Vagina (tissue), 2 donors: ENCODE results near the gene MSI2.

ENCODE experiments used
- POLR2A ChIP-seq, 2 donors: fragments of 450-650 bp; IDR thresholded peaks; one replicate each; pipeline ENCODE4 v1.6.1; 2017; ENCODE audit warnings: antibody characterized with exemption in 2 of 2, mild to moderate bottlenecking in 2 of 2, moderate library complexity in 2 of 2
- POLR2AphosphoS5 ChIP-seq, 2 donors: sonication (generic); formaldehyde crosslinking; IDR thresholded peaks; one replicate each; pipeline ENCODE4 v1.9.0; 2017; ENCODE audit warnings: antibody characterized with exemption in 2 of 2, mild to moderate bottlenecking in 2 of 2, low read depth in 1 of 2; ENCODE audit not compliant: insufficient read depth in 1 of 2
- TF ChIP-seq, protein P1 (sequence below), 3 experiments: fragments of 450-650 bp in 2 of 3; fragments of 200-600 bp in 1 of 3; sonication (generic) in 1 of 3; IDR thresholded peaks; one replicate each; pipeline ENCODE4 v1.5.1; 2017 to 2019; ENCODE audit warnings: antibody characterized with exemption in 3 of 3, mild to moderate bottlenecking in 2 of 3, moderate library complexity in 2 of 3

DNA sequence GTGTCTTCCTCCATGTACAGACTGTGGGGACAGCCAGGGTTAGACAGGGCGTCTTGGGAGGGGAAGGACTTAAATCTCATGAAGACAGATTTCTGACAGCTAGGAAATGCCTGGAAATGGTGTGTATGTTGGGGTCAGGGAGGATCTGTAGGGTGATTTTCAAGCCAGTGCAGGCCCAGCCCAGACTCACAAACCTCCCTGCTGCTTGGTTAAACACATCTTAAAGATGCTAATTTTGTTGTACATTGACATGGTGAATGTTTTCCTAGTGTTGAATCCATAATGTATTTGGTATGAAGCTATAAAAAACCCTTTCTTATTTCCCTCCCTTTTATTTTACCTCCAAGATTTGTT lies 250.4 kb downstream of the MSI2 start:
- no peak for TF ChIP-seq POLR2A (IDR thresholded peaks at IDR 0.05)
- TF ChIP-seq, protein P1, sequence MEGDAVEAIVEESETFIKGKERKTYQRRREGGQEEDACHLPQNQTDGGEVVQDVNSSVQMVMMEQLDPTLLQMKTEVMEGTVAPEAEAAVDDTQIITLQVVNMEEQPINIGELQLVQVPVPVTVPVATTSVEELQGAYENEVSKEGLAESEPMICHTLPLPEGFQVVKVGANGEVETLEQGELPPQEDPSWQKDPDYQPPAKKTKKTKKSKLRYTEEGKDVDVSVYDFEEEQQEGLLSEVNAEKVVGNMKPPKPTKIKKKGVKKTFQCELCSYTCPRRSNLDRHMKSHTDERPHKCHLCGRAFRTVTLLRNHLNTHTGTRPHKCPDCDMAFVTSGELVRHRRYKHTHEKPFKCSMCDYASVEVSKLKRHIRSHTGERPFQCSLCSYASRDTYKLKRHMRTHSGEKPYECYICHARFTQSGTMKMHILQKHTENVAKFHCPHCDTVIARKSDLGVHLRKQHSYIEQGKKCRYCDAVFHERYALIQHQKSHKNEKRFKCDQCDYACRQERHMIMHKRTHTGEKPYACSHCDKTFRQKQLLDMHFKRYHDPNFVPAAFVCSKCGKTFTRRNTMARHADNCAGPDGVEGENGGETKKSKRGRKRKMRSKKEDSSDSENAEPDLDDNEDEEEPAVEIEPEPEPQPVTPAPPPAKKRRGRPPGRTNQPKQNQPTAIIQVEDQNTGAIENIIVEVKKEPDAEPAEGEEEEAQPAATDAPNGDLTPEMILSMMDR (IDR thresholded peaks at IDR 0.05), result no peak
- no peak for TF ChIP-seq POLR2AphosphoS5 (IDR thresholded peaks at IDR 0.05; ENCODE audit: insufficient read depth in 1 of 2, low read depth in 1 of 2)
